ENCODE results near the gene METTL16. TPM values are rescaled to one million over a fixed set of nuclear protein-coding genes. Genes with fewer than 3 reads are reported as not detected.

The METTL16 gene
- total and polyA plus RNA-seq, 2 experiments from 2014 or later: 12.0 to 14.4 TPM

- Histone ChIP-seq H3K9ac (peak overlapping the region; percentile 100), H3K4me2 (ENCODE audit: unreplicated experiment) (peak overlapping the region; percentile 77), H3K79me2 (ENCODE audit: insufficient read depth) (peaks cover 68% of the 10 kb centered on the region), H3K27ac (peak overlapping the region; percentile 99), H3K36me3 (ENCODE audit: low read depth) (no peaks in the 10 kb centered on the region), H3K27me3 (replicated peaks; ENCODE audit: insufficient read depth) (no peaks in the 10 kb centered on the region), H3K4me3 (peak overlapping the region; percentile 60), H2AFZ (no peak overlapping the region), H3K9me3 (ENCODE audit: low read depth) (no peaks in the 10 kb centered on the region), H3F3A (ENCODE audit: insufficient read depth) (peaks cover 37% of the 10 kb centered on the region), H3K4me1 (ENCODE audit: insufficient read depth) (peaks cover 30% of the 10 kb centered on the region), H3K9me2 (ENCODE audit: insufficient read depth) (no peaks in the 10 kb centered on the region), H4K20me1 (ENCODE audit: insufficient read depth) (no peaks in the 10 kb centered on the region)
- 36 to 46% methylated on average over 7 of the region's 7 CpGs for WGBS, 2 experiments (ENCODE audit: low coverage in 1 of 2, low lambda C conversion rate in 2 of 2, missing lambda C conversion rate in 2 of 2)
- TF ChIP-seq EZH2 (IDR thresholded peaks at IDR 0.05; ENCODE audit: insufficient read depth, poor library complexity, severe bottlenecking) (no peak), EZH2phosphoT487 (IDR thresholded peaks at IDR 0.05; ENCODE audit: insufficient read depth, low read depth) (no peak)
- in situ Hi-C loops (cut with MboI): no loop called here
- no peak for DNase-seq
These were observed 115.5 kb downstream of the METTL16 start for GRCh38 chr17:2396192-2396567.

DNA sequence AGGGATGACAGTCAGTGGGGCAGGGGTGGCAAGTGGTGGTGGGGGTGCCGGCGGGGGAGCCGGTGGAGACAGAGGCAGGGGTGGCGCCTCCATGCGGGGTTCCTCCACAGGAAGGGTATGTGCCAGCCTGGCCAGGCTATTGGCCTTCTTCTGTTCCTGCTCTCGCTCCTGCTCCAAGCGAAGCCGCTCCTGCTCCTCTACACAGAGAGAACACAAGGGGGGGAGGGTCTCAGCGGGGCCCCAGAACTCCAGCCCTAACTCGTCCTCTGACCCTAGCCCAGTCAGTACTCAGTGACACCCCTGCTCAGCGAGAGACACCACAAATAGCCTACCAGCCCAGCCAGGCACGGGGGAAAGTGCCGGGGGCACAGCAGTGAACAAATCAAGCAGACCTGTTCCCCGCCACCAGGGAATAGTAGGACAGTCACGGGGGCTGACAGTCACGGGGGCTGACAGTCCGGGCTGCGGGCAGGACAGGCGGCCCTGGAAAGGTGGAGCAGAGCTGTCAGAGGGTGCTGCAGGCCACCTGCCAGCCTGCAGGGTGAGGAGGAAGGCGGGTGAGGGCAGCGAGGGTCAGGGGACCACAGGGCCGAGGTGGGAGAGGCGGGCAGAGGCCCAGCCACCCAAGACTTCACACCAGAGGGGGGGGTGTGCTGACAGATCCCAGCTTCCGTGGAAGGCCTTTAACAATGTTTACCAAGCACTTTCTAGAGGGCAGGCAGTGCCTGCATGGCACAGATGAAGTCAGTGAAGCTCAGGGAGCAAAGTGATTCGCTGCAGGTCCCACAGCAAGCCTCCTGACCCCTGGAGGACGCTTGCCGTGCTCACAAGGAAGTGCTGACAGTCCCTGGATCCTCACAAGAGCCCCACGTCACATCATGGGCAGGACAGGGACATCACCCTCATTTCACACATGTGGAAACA is 116.2 kb downstream of the METTL16 start:
- no peaks in the 10 kb centered on the region for H3K36me3 ChIP-seq (ENCODE audit: low read depth)
- H3K4me3 ChIP-seq: peak overlapping the region; percentile 60
- H3K9ac ChIP-seq: peak overlapping the region; percentile 100
- WGBS, 2 experiments (ENCODE audit: low coverage in 1 of 2, low lambda C conversion rate in 2 of 2, missing lambda C conversion rate in 2 of 2): 62 to 63% methylated on average over 22 to 28 of the region's 28 CpGs
- H3K4me1 ChIP-seq (ENCODE audit: insufficient read depth): peaks cover 37% of the 10 kb centered on the region
- peak overlapping the region; percentile 99 for H3K27ac ChIP-seq
- no peak for TF ChIP-seq EZH2phosphoT487 (IDR thresholded peaks at IDR 0.05; ENCODE audit: insufficient read depth, low read depth)
- TF ChIP-seq EZH2 (IDR thresholded peaks at IDR 0.05; ENCODE audit: insufficient read depth, poor library complexity, severe bottlenecking): no peak
- DNase-seq: peak; percentile 82
- H3K79me2 ChIP-seq (ENCODE audit: insufficient read depth): peaks cover 73% of the 10 kb centered on the region
- H4K20me1 ChIP-seq (ENCODE audit: insufficient read depth): no peaks in the 10 kb centered on the region
- peaks cover 43% of the 10 kb centered on the region for H3F3A ChIP-seq (ENCODE audit: insufficient read depth)
- no peaks in the 10 kb centered on the region for H3K27me3 ChIP-seq (replicated peaks; ENCODE audit: insufficient read depth)
- in situ Hi-C loops (cut with MboI): no loop called here
- no peaks in the 10 kb centered on the region for H3K9me3 ChIP-seq (ENCODE audit: low read depth)
- H2AFZ ChIP-seq: no peak overlapping the region
- H3K9me2 ChIP-seq (ENCODE audit: insufficient read depth): no peaks in the 10 kb centered on the region
- H3K4me2 ChIP-seq (ENCODE audit: unreplicated experiment): peak overlapping the region; percentile 77

DNA sequence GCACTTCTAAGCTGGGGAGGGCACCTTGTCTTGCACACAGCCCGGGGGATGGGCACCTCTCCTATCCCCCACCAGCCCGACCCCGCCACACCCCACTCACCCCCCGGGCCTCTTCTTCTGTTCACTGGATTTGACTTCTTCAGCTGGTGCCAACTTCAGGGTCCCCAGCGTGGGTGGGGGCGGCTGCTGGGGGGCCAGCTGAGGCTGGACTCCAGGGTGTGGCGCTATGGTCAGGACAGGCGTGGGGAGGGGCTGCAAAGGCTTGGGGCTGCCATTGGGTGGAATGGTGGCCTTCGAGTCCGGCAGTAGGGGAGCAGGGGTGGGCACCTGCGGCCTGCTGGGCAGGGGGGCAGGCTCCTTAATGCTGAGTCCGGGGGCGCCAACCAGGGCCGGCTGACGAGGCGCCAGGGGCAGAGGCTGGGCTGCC is 116.9 kb downstream of the METTL16 start:
- Histone ChIP-seq H4K20me1 (ENCODE audit: insufficient read depth) (no peaks in the 10 kb centered on the region), H3K27ac (peak overlapping the region; percentile 99)

GRCh38 chr17:2393954-2394749 is 117.5 kb downstream of the METTL16 start:
- H4K20me1 ChIP-seq (ENCODE audit: insufficient read depth): no peaks in the 10 kb centered on the region
- no peak overlapping the region for H3K4me2 ChIP-seq (ENCODE audit: unreplicated experiment)
- peaks cover 48% of the 10 kb centered on the region for H3K4me1 ChIP-seq (ENCODE audit: insufficient read depth)
- WGBS, 2 experiments (ENCODE audit: low coverage in 1 of 2, low lambda C conversion rate in 2 of 2, missing lambda C conversion rate in 2 of 2): 33 to 56% methylated on average over 21 to 50 of the region's 53 CpGs
- H3K9me3 ChIP-seq (ENCODE audit: low read depth): no peaks in the 10 kb centered on the region
- in situ Hi-C loops (cut with MboI): no loop called here
- no peak for TF ChIP-seq EZH2phosphoT487 (IDR thresholded peaks at IDR 0.05; ENCODE audit: insufficient read depth, low read depth)
- TF ChIP-seq EZH2 (IDR thresholded peaks at IDR 0.05; ENCODE audit: insufficient read depth, poor library complexity, severe bottlenecking): no peak
- DNase-seq: no peak
- no peak overlapping the region for H2AFZ ChIP-seq
- peaks cover 79% of the 10 kb centered on the region for H3K79me2 ChIP-seq (ENCODE audit: insufficient read depth)
- no peaks in the 10 kb centered on the region for H3K9me2 ChIP-seq (ENCODE audit: insufficient read depth)
- H3K9ac ChIP-seq: peak overlapping the region; percentile 100
- peaks cover 49% of the 10 kb centered on the region for H3F3A ChIP-seq (ENCODE audit: insufficient read depth)
- H3K4me3 ChIP-seq: peak overlapping the region; percentile 69; the same call in 1 of the 2 replicates
- H3K27me3 ChIP-seq (replicated peaks; ENCODE audit: insufficient read depth): no peaks in the 10 kb centered on the region
- peak overlapping the region; percentile 99 for H3K27ac ChIP-seq
- no peaks in the 10 kb centered on the region for H3K36me3 ChIP-seq (ENCODE audit: low read depth)

More for the DNA sequence above, 116.9 kb downstream of the METTL16 start:
- in situ Hi-C loops (cut with MboI): no loop called here
- Histone ChIP-seq H3K79me2 (ENCODE audit: insufficient read depth) (peaks cover 75% of the 10 kb centered on the region), H3K4me2 (ENCODE audit: unreplicated experiment) (no peak overlapping the region), H2AFZ (no peak overlapping the region), H3K4me3 (no peak overlapping the region), H3K27me3 (replicated peaks; ENCODE audit: insufficient read depth) (no peaks in the 10 kb centered on the region), H3K9me3 (ENCODE audit: low read depth) (no peaks in the 10 kb centered on the region), H3K9ac (peak overlapping the region; percentile 100), H3K9me2 (ENCODE audit: insufficient read depth) (no peaks in the 10 kb centered on the region), H3K4me1 (ENCODE audit: insufficient read depth) (peaks cover 44% of the 10 kb centered on the region), H3F3A (ENCODE audit: insufficient read depth) (peaks cover 44% of the 10 kb centered on the region), H3K36me3 (ENCODE audit: low read depth) (no peaks in the 10 kb centered on the region)
- WGBS, 2 experiments (ENCODE audit: low coverage in 1 of 2, low lambda C conversion rate in 2 of 2, missing lambda C conversion rate in 2 of 2): 86 to 94% methylated on average over 7 to 16 of the region's 16 CpGs
- no peak for TF ChIP-seq EZH2phosphoT487 (IDR thresholded peaks at IDR 0.05; ENCODE audit: insufficient read depth, low read depth)
- TF ChIP-seq EZH2 (IDR thresholded peaks at IDR 0.05; ENCODE audit: insufficient read depth, poor library complexity, severe bottlenecking): no peak
- no peak for DNase-seq
